Gastrocnemius medialis (tissue), 4 donors: ENCODE results near the gene GPR3.

Experiments used
- POLR2A ChIP-seq, 2 donors: fragments of 450-650 bp; IDR thresholded peaks; one replicate each; pipeline ENCODE4 v1.6.1; 2017; ENCODE audit warnings: antibody characterized with exemption in 2 of 2, mild to moderate bottlenecking in 2 of 2, moderate library complexity in 2 of 2
- TF ChIP-seq, protein P1 (sequence below), 5 experiments: fragments of 450-650 bp in 3 of 5; fragments of 200-600 bp in 2 of 5; sonication (generic) in 2 of 5; IDR thresholded peaks in 4 of 5; conservative IDR thresholded peaks in 1 of 5; 1 replicate in 4 of 5; 2 replicates in 1 of 5; pipeline ENCODE4 v1.5.1; 2016 to 2019; ENCODE audit warnings: antibody characterized with exemption in 5 of 5, mild to moderate bottlenecking in 3 of 5, moderate library complexity in 3 of 5

DNA sequence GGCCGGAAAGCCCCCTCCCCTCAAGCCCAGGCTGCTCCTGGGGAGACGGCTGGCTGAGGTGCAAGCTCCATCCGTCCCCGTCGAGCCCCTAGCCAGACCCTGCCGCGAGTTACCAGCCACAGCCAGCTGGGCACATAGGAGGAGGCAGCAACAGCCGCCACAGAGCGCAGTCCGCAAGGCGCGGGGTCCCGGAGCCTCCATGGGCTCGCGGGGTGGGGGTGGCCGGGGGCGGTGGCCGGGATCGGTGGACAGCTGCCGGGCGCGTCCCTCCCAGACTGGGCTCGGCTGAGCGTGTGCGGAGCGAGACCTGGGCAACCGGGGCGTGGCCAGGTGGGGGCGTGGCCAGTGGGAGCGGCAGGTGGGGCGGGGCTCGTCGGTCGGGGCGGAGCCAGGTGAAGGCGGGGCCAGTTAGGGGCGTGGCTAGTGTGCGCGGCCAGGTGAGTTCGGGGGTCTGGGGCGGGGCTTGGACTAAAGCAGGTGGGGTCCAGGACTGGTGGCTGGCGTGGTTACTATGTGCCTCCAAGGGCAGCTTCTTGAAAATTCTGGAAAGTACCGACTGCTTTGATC is 9.3 kb upstream of the GPR3 start, which contains the start of gene CD164L2:
- no peak for TF ChIP-seq POLR2A (IDR thresholded peaks at IDR 0.05)
- TF ChIP-seq, protein P1, sequence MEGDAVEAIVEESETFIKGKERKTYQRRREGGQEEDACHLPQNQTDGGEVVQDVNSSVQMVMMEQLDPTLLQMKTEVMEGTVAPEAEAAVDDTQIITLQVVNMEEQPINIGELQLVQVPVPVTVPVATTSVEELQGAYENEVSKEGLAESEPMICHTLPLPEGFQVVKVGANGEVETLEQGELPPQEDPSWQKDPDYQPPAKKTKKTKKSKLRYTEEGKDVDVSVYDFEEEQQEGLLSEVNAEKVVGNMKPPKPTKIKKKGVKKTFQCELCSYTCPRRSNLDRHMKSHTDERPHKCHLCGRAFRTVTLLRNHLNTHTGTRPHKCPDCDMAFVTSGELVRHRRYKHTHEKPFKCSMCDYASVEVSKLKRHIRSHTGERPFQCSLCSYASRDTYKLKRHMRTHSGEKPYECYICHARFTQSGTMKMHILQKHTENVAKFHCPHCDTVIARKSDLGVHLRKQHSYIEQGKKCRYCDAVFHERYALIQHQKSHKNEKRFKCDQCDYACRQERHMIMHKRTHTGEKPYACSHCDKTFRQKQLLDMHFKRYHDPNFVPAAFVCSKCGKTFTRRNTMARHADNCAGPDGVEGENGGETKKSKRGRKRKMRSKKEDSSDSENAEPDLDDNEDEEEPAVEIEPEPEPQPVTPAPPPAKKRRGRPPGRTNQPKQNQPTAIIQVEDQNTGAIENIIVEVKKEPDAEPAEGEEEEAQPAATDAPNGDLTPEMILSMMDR (IDR thresholded peaks at IDR 0.05 in 4 of 5, conservative IDR thresholded peaks at IDR 0.05 in 1 of 5), result no peak
